GM12878 (cell line): ENCODE data around the gene LSAMP. TPM values are rescaled to one million over a fixed set of nuclear protein-coding genes. Genes with fewer than 3 reads are reported as not detected.

Experiments
- BRCA1 ChIP-seq: IDR thresholded peaks from 2 replicates; pipeline ENCODE4 v1.6.1; 2011; ENCODE audit warnings: low read depth, low read length, improper control_type of control experiment
- RAD21 ChIP-seq: IDR thresholded peaks from 2 replicates; pipeline ENCODE4 v1.6.1; 2011; ENCODE audit warnings: mild to moderate bottlenecking, low read depth, low read length, moderate library complexity; ENCODE audit not compliant: insufficient read depth
- REST ChIP-seq: IDR thresholded peaks from 2 replicates; pipeline ENCODE4 v1.6.1; 2012; ENCODE audit warnings: mild to moderate bottlenecking, low read depth, low read length
- RFX5 ChIP-seq: IDR thresholded peaks from 2 replicates; pipeline ENCODE4 v1.6.1; 2011; ENCODE audit warnings: low read depth, low read length, improper control_type of control experiment
- SMC3 ChIP-seq: IDR thresholded peaks from 2 replicates; pipeline ENCODE4 v1.6.1; 2011; ENCODE audit warnings: low read length, improper control_type of control experiment, borderline replicate concordance
- SREBF1 ChIP-seq: IDR thresholded peaks from 2 replicates; pipeline ENCODE4 v1.6.1; 2012; ENCODE audit warnings: mild to moderate bottlenecking, low read length
- SREBF2 ChIP-seq: IDR thresholded peaks from 2 replicates; pipeline ENCODE4 v1.6.1; 2012; ENCODE audit warnings: mild to moderate bottlenecking, low read length
- TAF1 ChIP-seq: IDR thresholded peaks from 2 replicates; pipeline ENCODE4 v1.6.1; 2011; ENCODE audit warnings: mild to moderate bottlenecking, low read depth, low read length, borderline replicate concordance
- polyA plus RNA-seq, 11 experiments: library from polyadenylated mRNA; depleted of rRNA in 4 of 11; unstranded in 6 of 11; stranded (reverse) in 5 of 11; fragments of >200 nt; fragmentation: Nextera tagmentation in 4 of 11; fragmentation: Illumina TruSeq in 1 of 11; extraction: Ambion mirVana in 4 of 11; extraction: Trizol in 1 of 11; gene quantifications; 1 replicate in 1 of 11; 2 replicates in 10 of 11; pipeline versions ENCODE4 v1.2.1 to v1.2.3, GENCODE V29; 2011 to 2016; ENCODE audit warnings: inconsistent platforms in 2 of 11, missing spikeins in 2 of 11, low read depth in 1 of 11
- total RNA-seq, 4 experiments: library from RNA; depleted of rRNA in 3 of 4; stranded (reverse); fragments of >200 nt in 3 of 4; fragmentation: Illumina TruSeq in 1 of 4; extraction: Trizol in 1 of 4; gene quantifications; 2 replicates each; pipeline versions ENCODE4 v1.2.1 to v1.2.3, GENCODE V29; 2013 to 2021
- TF ChIP-seq, protein P1 (sequence below): fragments of 450-650 bp; IDR thresholded peaks from 2 replicates; pipeline ENCODE4 v1.6.1; 2017; ENCODE audit warnings: borderline replicate concordance
- TF ChIP-seq, protein P2 (sequence below): fragments of 450-650 bp; IDR thresholded peaks from 2 replicates; pipeline ENCODE4 v1.6.1; 2016; ENCODE audit warnings: mild to moderate bottlenecking

The LSAMP gene
- total and polyA plus RNA-seq, 10 of the 15 experiments (the other 5 are each of a cell fraction or from before 2014, with no cell fraction given), result 2.0 to 12.7 (median 6.5) TPM

DNA sequence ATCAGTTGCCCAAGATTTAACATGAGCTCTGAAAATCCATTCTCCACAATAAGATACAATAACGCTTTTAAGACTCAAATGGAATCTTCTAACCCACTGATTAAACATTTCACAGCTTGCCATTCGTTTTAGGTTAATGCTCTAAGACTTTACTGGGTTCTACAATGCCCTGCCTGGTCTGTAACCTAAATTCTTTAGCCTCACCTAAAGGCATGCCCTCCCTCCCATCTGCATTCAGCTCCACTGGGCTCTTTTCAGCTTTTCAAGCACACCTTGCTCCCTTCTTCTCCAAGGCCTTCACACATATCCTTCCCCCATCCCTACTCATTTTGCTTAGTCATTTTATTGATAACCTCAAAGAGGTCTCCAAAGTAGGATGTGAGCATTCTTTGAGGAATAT is 290.9 kb downstream of the LSAMP start (continued):
- TF ChIP-seq REST (no peak), TAF1 (no peak), SMC3 (no peak), RFX5 (no peak), SREBF2 (no peak), BRCA1 (no peak), RAD21 (no peak), SREBF1 (no peak)
- TF ChIP-seq, protein P1, sequence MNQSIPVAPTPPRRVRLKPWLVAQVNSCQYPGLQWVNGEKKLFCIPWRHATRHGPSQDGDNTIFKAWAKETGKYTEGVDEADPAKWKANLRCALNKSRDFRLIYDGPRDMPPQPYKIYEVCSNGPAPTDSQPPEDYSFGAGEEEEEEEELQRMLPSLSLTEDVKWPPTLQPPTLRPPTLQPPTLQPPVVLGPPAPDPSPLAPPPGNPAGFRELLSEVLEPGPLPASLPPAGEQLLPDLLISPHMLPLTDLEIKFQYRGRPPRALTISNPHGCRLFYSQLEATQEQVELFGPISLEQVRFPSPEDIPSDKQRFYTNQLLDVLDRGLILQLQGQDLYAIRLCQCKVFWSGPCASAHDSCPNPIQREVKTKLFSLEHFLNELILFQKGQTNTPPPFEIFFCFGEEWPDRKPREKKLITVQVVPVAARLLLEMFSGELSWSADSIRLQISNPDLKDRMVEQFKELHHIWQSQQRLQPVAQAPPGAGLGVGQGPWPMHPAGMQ, result no peak
- TF ChIP-seq, protein P2, sequence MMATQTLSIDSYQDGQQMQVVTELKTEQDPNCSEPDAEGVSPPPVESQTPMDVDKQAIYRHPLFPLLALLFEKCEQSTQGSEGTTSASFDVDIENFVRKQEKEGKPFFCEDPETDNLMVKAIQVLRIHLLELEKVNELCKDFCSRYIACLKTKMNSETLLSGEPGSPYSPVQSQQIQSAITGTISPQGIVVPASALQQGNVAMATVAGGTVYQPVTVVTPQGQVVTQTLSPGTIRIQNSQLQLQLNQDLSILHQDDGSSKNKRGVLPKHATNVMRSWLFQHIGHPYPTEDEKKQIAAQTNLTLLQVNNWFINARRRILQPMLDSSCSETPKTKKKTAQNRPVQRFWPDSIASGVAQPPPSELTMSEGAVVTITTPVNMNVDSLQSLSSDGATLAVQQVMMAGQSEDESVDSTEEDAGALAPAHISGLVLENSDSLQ, result no peak
